Measurements from ENCODE around the gene SESN1.

Gene SESN1

GRCh38 chr6:109033655-109034054 is 61.0 kb downstream of the SESN1 start:
- no peak overlapping the region for H3K4me3 ChIP-seq (ENCODE audit: low read length)
- no peak for DNase-seq (ENCODE audit: low read depth, low spot score)
- no peaks in the 10 kb centered on the region for H3K9me3 ChIP-seq (ENCODE audit: control insufficient read depth, insufficient read depth, low read length)
- no peaks in the 10 kb centered on the region for H3K36me3 ChIP-seq (ENCODE audit: control insufficient read depth, insufficient read depth, low read length)
- no peaks in the 10 kb centered on the region for H3K4me1 ChIP-seq (ENCODE audit: control insufficient read depth, insufficient read depth, low read length)
- no peaks in the 10 kb centered on the region for H3K27me3 ChIP-seq (ENCODE audit: control insufficient read depth, insufficient read depth, low read length)
- no CpG with 5 or more reads among the region's 2 CpGs for WGBS (ENCODE audit: insufficient coverage, insufficient read length)
- H3K27ac ChIP-seq (ENCODE audit: low read length): no peak overlapping the region

- Histone ChIP-seq H3K27me3 (ENCODE audit: control insufficient read depth, insufficient read depth, low read length) (no peaks in the 10 kb centered on the region), H3K4me3 (ENCODE audit: low read length) (no peak overlapping the region), H3K36me3 (ENCODE audit: control insufficient read depth, insufficient read depth, low read length) (no peaks in the 10 kb centered on the region), H3K4me1 (ENCODE audit: control insufficient read depth, insufficient read depth, low read length) (no peaks in the 10 kb centered on the region), H3K27ac (ENCODE audit: low read length) (no peak overlapping the region), H3K9me3 (ENCODE audit: control insufficient read depth, insufficient read depth, low read length) (no peaks in the 10 kb centered on the region)
- no peak for DNase-seq (ENCODE audit: low read depth, low spot score)
- WGBS (ENCODE audit: insufficient coverage, insufficient read length): no CpG with 5 or more reads among the region's 1 CpG
These were observed 63.2 kb downstream of the SESN1 start for GRCh38 chr6:109031416-109031815.

- no CpG with 5 or more reads among the region's 1 CpG for WGBS (ENCODE audit: insufficient coverage, insufficient read length)
- Histone ChIP-seq H3K4me1 (ENCODE audit: control insufficient read depth, insufficient read depth, low read length) (no peaks in the 10 kb centered on the region), H3K4me3 (ENCODE audit: low read length) (no peak overlapping the region), H3K27me3 (ENCODE audit: control insufficient read depth, insufficient read depth, low read length) (no peaks in the 10 kb centered on the region), H3K36me3 (ENCODE audit: control insufficient read depth, insufficient read depth, low read length) (no peaks in the 10 kb centered on the region), H3K27ac (ENCODE audit: low read length) (no peak overlapping the region), H3K9me3 (ENCODE audit: control insufficient read depth, insufficient read depth, low read length) (no peaks in the 10 kb centered on the region)
- DNase-seq (ENCODE audit: low read depth, low spot score): no peak
These were observed 65.3 kb downstream of the SESN1 start for GRCh38 chr6:109029313-109029712.

GRCh38 chr6:109028439-109028838 is 66.2 kb downstream of the SESN1 start:
- H3K9me3 ChIP-seq (ENCODE audit: control insufficient read depth, insufficient read depth, low read length): no peaks in the 10 kb centered on the region
- no peaks in the 10 kb centered on the region for H3K36me3 ChIP-seq (ENCODE audit: control insufficient read depth, insufficient read depth, low read length)
- no peaks in the 10 kb centered on the region for H3K4me1 ChIP-seq (ENCODE audit: control insufficient read depth, insufficient read depth, low read length)
- H3K4me3 ChIP-seq (ENCODE audit: low read length): no peak overlapping the region
- no peaks in the 10 kb centered on the region for H3K27me3 ChIP-seq (ENCODE audit: control insufficient read depth, insufficient read depth, low read length)
- H3K27ac ChIP-seq (ENCODE audit: low read length): no peak overlapping the region
- no CpG with 5 or more reads among the region's 3 CpGs for WGBS (ENCODE audit: insufficient coverage, insufficient read length)
- DNase-seq (ENCODE audit: low read depth, low spot score): no peak

GRCh38 chr6:109027964-109028363 is 66.7 kb downstream of the SESN1 start:
- no peak overlapping the region for H3K27ac ChIP-seq (ENCODE audit: low read length)
- no peak overlapping the region for H3K4me3 ChIP-seq (ENCODE audit: low read length)
- DNase-seq (ENCODE audit: low read depth, low spot score): no peak
- no peaks in the 10 kb centered on the region for H3K9me3 ChIP-seq (ENCODE audit: control insufficient read depth, insufficient read depth, low read length)
- H3K36me3 ChIP-seq (ENCODE audit: control insufficient read depth, insufficient read depth, low read length): no peaks in the 10 kb centered on the region
- no peaks in the 10 kb centered on the region for H3K27me3 ChIP-seq (ENCODE audit: control insufficient read depth, insufficient read depth, low read length)
- H3K4me1 ChIP-seq (ENCODE audit: control insufficient read depth, insufficient read depth, low read length): no peaks in the 10 kb centered on the region

- H3K36me3 ChIP-seq (ENCODE audit: control insufficient read depth, insufficient read depth, low read length): no peaks in the 10 kb centered on the region
These were observed 69.0 kb downstream of the SESN1 start for GRCh38 chr6:109025639-109026038.

GRCh38 chr6:109024784-109025183 is 69.9 kb downstream of the SESN1 start:
- Histone ChIP-seq H3K9me3 (ENCODE audit: control insufficient read depth, insufficient read depth, low read length) (no peaks in the 10 kb centered on the region), H3K27me3 (ENCODE audit: control insufficient read depth, insufficient read depth, low read length) (no peaks in the 10 kb centered on the region), H3K36me3 (ENCODE audit: control insufficient read depth, insufficient read depth, low read length) (no peaks in the 10 kb centered on the region), H3K27ac (ENCODE audit: low read length) (no peak overlapping the region), H3K4me1 (ENCODE audit: control insufficient read depth, insufficient read depth, low read length) (no peaks in the 10 kb centered on the region), H3K4me3 (ENCODE audit: low read length) (no peak overlapping the region)
- DNase-seq (ENCODE audit: low read depth, low spot score): no peak
- WGBS (ENCODE audit: insufficient coverage, insufficient read length): no CpG with 5 or more reads among the region's 4 CpGs

More at GRCh38 chr6:109025639-109026038, 69.0 kb downstream of the SESN1 start:
- no peaks in the 10 kb centered on the region for H3K27me3 ChIP-seq (ENCODE audit: control insufficient read depth, insufficient read depth, low read length)
- DNase-seq (ENCODE audit: low read depth, low spot score): no peak
- H3K4me1 ChIP-seq (ENCODE audit: control insufficient read depth, insufficient read depth, low read length): no peaks in the 10 kb centered on the region
- H3K4me3 ChIP-seq (ENCODE audit: low read length): no peak overlapping the region
- no peaks in the 10 kb centered on the region for H3K9me3 ChIP-seq (ENCODE audit: control insufficient read depth, insufficient read depth, low read length)
- no CpG with 5 or more reads among the region's 1 CpG for WGBS (ENCODE audit: insufficient coverage, insufficient read length)
- H3K27ac ChIP-seq (ENCODE audit: low read length): no peak overlapping the region

GRCh38 chr6:109024368-109024767 is 70.3 kb downstream of the SESN1 start:
- DNase-seq (ENCODE audit: low read depth, low spot score): no peak
- H3K4me3 ChIP-seq (ENCODE audit: low read length): no peak overlapping the region
- no CpG with 5 or more reads among the region's 2 CpGs for whole genome bisulfite sequencing (ENCODE audit: insufficient coverage, insufficient read length)
- no peaks in the 10 kb centered on the region for H3K27me3 ChIP-seq (ENCODE audit: control insufficient read depth, insufficient read depth, low read length)
- H3K4me1 ChIP-seq (ENCODE audit: control insufficient read depth, insufficient read depth, low read length): no peaks in the 10 kb centered on the region
- no peak overlapping the region for H3K27ac ChIP-seq (ENCODE audit: low read length)
- H3K36me3 ChIP-seq (ENCODE audit: control insufficient read depth, insufficient read depth, low read length): no peaks in the 10 kb centered on the region
- H3K9me3 ChIP-seq (ENCODE audit: control insufficient read depth, insufficient read depth, low read length): no peaks in the 10 kb centered on the region

GRCh38 chr6:109023356-109023925 is 71.2 kb downstream of the SESN1 start:
- no peak overlapping the region for H3K27ac ChIP-seq (ENCODE audit: low read length)
- H3K4me3 ChIP-seq (ENCODE audit: low read length): no peak overlapping the region
- H3K9me3 ChIP-seq (ENCODE audit: control insufficient read depth, insufficient read depth, low read length): no peaks in the 10 kb centered on the region
- no peak for DNase-seq (ENCODE audit: low read depth, low spot score)
- no peaks in the 10 kb centered on the region for H3K4me1 ChIP-seq (ENCODE audit: control insufficient read depth, insufficient read depth, low read length)
- H3K36me3 ChIP-seq (ENCODE audit: control insufficient read depth, insufficient read depth, low read length): no peaks in the 10 kb centered on the region
- H3K27me3 ChIP-seq (ENCODE audit: control insufficient read depth, insufficient read depth, low read length): no peaks in the 10 kb centered on the region

- Histone ChIP-seq H3K9me3 (ENCODE audit: control insufficient read depth, insufficient read depth, low read length) (no peaks in the 10 kb centered on the region), H3K36me3 (ENCODE audit: control insufficient read depth, insufficient read depth, low read length) (no peaks in the 10 kb centered on the region), H3K4me1 (ENCODE audit: control insufficient read depth, insufficient read depth, low read length) (no peaks in the 10 kb centered on the region), H3K4me3 (ENCODE audit: low read length) (no peak overlapping the region), H3K27ac (ENCODE audit: low read length) (no peak overlapping the region), H3K27me3 (ENCODE audit: control insufficient read depth, insufficient read depth, low read length) (no peaks in the 10 kb centered on the region)
- DNase-seq (ENCODE audit: low read depth, low spot score): no peak
- no CpG with 5 or more reads among the region's 1 CpG for WGBS (ENCODE audit: insufficient coverage, insufficient read length)
These were observed 72.8 kb downstream of the SESN1 start for GRCh38 chr6:109021870-109022269.

- no peak for DNase-seq (ENCODE audit: low read depth, low spot score)
- Histone ChIP-seq H3K36me3 (ENCODE audit: control insufficient read depth, insufficient read depth, low read length) (no peaks in the 10 kb centered on the region), H3K4me3 (ENCODE audit: low read length) (no peak overlapping the region), H3K27ac (ENCODE audit: low read length) (no peak overlapping the region), H3K27me3 (ENCODE audit: control insufficient read depth, insufficient read depth, low read length) (no peaks in the 10 kb centered on the region), H3K4me1 (ENCODE audit: control insufficient read depth, insufficient read depth, low read length) (no peaks in the 10 kb centered on the region), H3K9me3 (ENCODE audit: control insufficient read depth, insufficient read depth, low read length) (no peaks in the 10 kb centered on the region)
- no CpG with 5 or more reads among the region's 1 CpG for WGBS (ENCODE audit: insufficient coverage, insufficient read length)
These were observed 74.7 kb downstream of the SESN1 start for GRCh38 chr6:109019911-109020310.

Measured in iPS DF 6.9 (cell line).